ENCODE data around the gene APOBEC3F. TPM values are rescaled to one million over a fixed set of nuclear protein-coding genes. Genes with fewer than 3 reads are reported as not detected.

The APOBEC3F gene
- total RNA-seq, 2 donors from 2014 or later, result 15.8 to 25.8 TPM

GRCh38 chr22:39097098-39098020 is 56.7 kb downstream of the APOBEC3F start, which contains the start of gene APOBEC3H:
TSS of gene APOBEC3H (plus strand) at chr22:39097244. CDS start at chr22:39100279, 3,035 bp downstream.
- Mint-ChIP-seq H3K9me3 (no peaks in the 10 kb centered on the region), H3K27ac (peak within 1 kb of the TSS; percentile 77 to 97)

GRCh38 chr22:39098026-39098425 is 57.4 kb downstream of the APOBEC3F start:
- ATAC-seq (no peak), DNase-seq (ENCODE audit: low spot score in 2 of 2) (no peak)
- Mint-ChIP-seq H3K27ac (peak overlapping the region in 1 of 2 donors; percentile 97), H3K9me3 (no peaks in the 10 kb centered on the region), H3K36me3 (no peaks in the 10 kb centered on the region)

More at GRCh38 chr22:39097098-39098020, 56.7 kb downstream of the APOBEC3F start, which contains the start of gene APOBEC3H:
- DNase-seq (ENCODE audit: low spot score in 2 of 2) (no peak), ATAC-seq (peak; percentile 22 to 65)
- no peaks in the 10 kb centered on the region for H3K36me3 Mint-ChIP-seq

- DNase-seq (ENCODE audit: low spot score in 2 of 2), result no peak
- Mint-ChIP-seq H3K27ac (peak overlapping the region in 1 of 2 donors; percentile 97), H3K36me3 (no peaks in the 10 kb centered on the region), H3K9me3 (no peaks in the 10 kb centered on the region)
- ATAC-seq, result no peak
Measured at GRCh38 chr22:39098576-39098975, 57.9 kb downstream of the APOBEC3F start.

- Mint-ChIP-seq H3K9me3 (no peaks in the 10 kb centered on the region), H3K36me3 (no peaks in the 10 kb centered on the region), H3K27ac (no peak overlapping the region)
- ATAC-seq (no peak), DNase-seq (ENCODE audit: low spot score in 2 of 2) (no peak)
Measured at GRCh38 chr22:39101226-39101625, 60.6 kb downstream of the APOBEC3F start.

GRCh38 chr22:39103431-39103830 is 62.8 kb downstream of the APOBEC3F start:
- ATAC-seq (no peak), DNase-seq (ENCODE audit: low spot score in 2 of 2) (no peak)
- Mint-ChIP-seq H3K9me3 (no peaks in the 10 kb centered on the region), H3K36me3 (no peaks in the 10 kb centered on the region), H3K27ac (no peak overlapping the region)

Other genes with a start within 250 kb of the APOBEC3F start
- gene DNAL4, start 246.7 kb upstream of the APOBEC3F start, total RNA-seq, result 1 to 10 TPM; 5.2 to 7.8 TPM
- gene NPTXR, start 196.8 kb upstream of the APOBEC3F start, total RNA-seq, result 1 to 10 TPM in 1 of 2 donors, under 1 TPM in 1; 0.75 to 1.1 TPM
- gene CBX6, start 168.6 kb upstream of the APOBEC3F start, total RNA-seq, result 10 to 100 TPM; 46.9 to 92.6 TPM
- gene APOBEC3A, start 83.3 kb upstream of the APOBEC3F start, total RNA-seq, result not detected
- gene APOBEC3B, start 58.5 kb upstream of the APOBEC3F start, total RNA-seq, result 1 to 10 TPM; 6.4 to 9.6 TPM
- gene APOBEC3C, start 26.6 kb upstream of the APOBEC3F start, total RNA-seq, result 100 to 1,000 TPM in 1 of 2 donors, 10 to 100 TPM in 1; 71.0 to 114 TPM
- 10 to 100 TPM; 16.0 to 27.2 TPM for gene APOBEC3D, start 19.7 kb upstream of the APOBEC3F start, total RNA-seq
- gene APOBEC3G, start 36.4 kb downstream of the APOBEC3F start, total RNA-seq, result 10 to 100 TPM; 29.1 to 48.3 TPM
- gene APOBEC3H, start 56.4 kb downstream of the APOBEC3F start, total RNA-seq, result 10 to 100 TPM; 10.5 to 34.3 TPM
- gene CBX7, start 111.8 kb downstream of the APOBEC3F start, total RNA-seq, result 10 to 100 TPM; 25.0 to 43.8 TPM
- gene PDGFB, start 204.1 kb downstream of the APOBEC3F start, total RNA-seq, result 1 to 10 TPM in 1 of 2 donors, under 1 TPM in 1; 0.46 to 2.9 TPM

All from activated naive CD4-positive, alpha-beta T cell treated with anti-CD3 and anti-CD28 coated beads, Interleukin-2, amount 50 U/mL, for 72 hours (primary cell).